ENCODE results near the gene EIF3D. TPM values are rescaled to one million over a fixed set of nuclear protein-coding genes. Genes with fewer than 3 reads are reported as not detected.

The EIF3D gene
- total and polyA plus RNA-seq, 9 of the 15 experiments (the other 6 are each of a cell fraction or from before 2014, with no cell fraction given) = 191 to 422 (median 279) TPM

- TF ChIP-seq MEIS2 (IDR thresholded peaks at IDR 0.05; ENCODE audit: partially characterized antibody) (no peak), ZNF280B (CRISPR knock-in tag; IDR thresholded peaks at IDR 0.05) (no peak), SAFB2 (IDR thresholded peaks at IDR 0.05; ENCODE audit: borderline replicate concordance, low read depth, low read length, severe bottlenecking) (no peak), AFF1 (IDR thresholded peaks at IDR 0.05; ENCODE audit: low read depth in 1 of 2, partially characterized antibody in 2 of 2) (peak in 1 of 2 experiments; percentile 76), ZNF311 (CRISPR knock-in tag; IDR thresholded peaks at IDR 0.05) (no peak), ZNF253 (CRISPR knock-in tag; conservative IDR thresholded peaks at IDR 0.05) (no peak), EGR1 (conservative IDR thresholded peaks at IDR 0.05) (no peak), FOXJ3 (CRISPR knock-in tag; IDR thresholded peaks at IDR 0.05) (no peak), ZBTB8A (IDR thresholded peaks at IDR 0.05; ENCODE audit: partially characterized antibody) (no peak), CREB3L1 (IDR thresholded peaks at IDR 0.05; ENCODE audit: borderline replicate concordance, low read depth) (no peak), ELK1 (CRISPR knock-in tag; IDR thresholded peaks at IDR 0.05) (no peak), MLLT1 (IDR thresholded peaks at IDR 0.05) (no peak)
Observed at GRCh38 chr22:36546092-36546804, 17.3 kb upstream of the EIF3D start (continued).

Data from K562 (cell line).